Measurements from ENCODE around the gene ERVW-1.
"Not testable (repeated sequence)": the region's sequence is repeated elsewhere in the genome, so short reads cannot be mapped to it uniquely, and the experiment has no call there.

Gene ERVW-1

GRCh38 chr7:92483624-92484023 lies 5.9 kb upstream of the ERVW-1 start:
- H3K27me3 Mint-ChIP-seq, ATAC-seq, H3K4me1 Mint-ChIP-seq, H3K36me3 Mint-ChIP-seq, H3K4me3 Mint-ChIP-seq, H3K9me3 Mint-ChIP-seq, H3K27ac Mint-ChIP-seq: not testable (repeated sequence)

GRCh38 chr7:92479146-92479545 lies 1.4 kb upstream of the ERVW-1 start:
- ATAC-seq, H3K9me3 Mint-ChIP-seq, H3K4me3 Mint-ChIP-seq, H3K4me1 Mint-ChIP-seq, H3K27me3 Mint-ChIP-seq, H3K27ac Mint-ChIP-seq: not testable (repeated sequence)
- H3K36me3 Mint-ChIP-seq, result peaks cover 15% of the 10 kb centered on the region

DNA sequence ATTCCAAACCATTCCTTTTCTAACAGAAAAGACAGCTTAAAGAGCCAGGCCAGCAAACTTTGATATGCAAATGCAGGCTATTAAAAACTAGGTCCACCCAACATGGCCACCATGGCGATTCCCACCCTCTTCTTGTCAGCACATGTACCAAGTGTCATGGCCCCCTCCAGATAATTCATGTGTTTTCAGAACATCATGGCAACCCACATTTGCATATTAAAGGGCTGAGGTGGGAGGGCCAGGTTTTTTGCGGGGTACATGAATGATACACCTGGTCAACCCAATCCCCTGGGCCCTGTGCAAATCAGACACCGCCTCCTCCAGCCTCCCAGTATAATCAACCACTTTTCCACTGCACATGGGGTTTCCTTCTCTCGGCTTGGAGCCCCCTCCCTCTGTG lies 965 bp upstream of the ERVW-1 start:
- Mint-ChIP-seq H3K4me3 (no peak overlapping the region), H3K4me1 (no peaks in the 10 kb centered on the region), H3K36me3 (peaks cover 16% of the 10 kb centered on the region), H3K9me3 (no peaks in the 10 kb centered on the region), H3K27ac (no peak overlapping the region), H3K27me3 (no peaks in the 10 kb centered on the region)
- ATAC-seq, result no peak

- Mint-ChIP-seq H3K27me3 (no peaks in the 10 kb centered on the region), H3K4me1 (no peaks in the 10 kb centered on the region), H3K27ac (no peak overlapping the region), H3K9me3 (no peaks in the 10 kb centered on the region), H3K4me3 (no peak overlapping the region), H3K36me3 (peaks cover 16% of the 10 kb centered on the region)
- no peak for ATAC-seq
These were observed 349 bp upstream of the ERVW-1 start for GRCh38 chr7:92478095-92478494.

GRCh38 chr7:92475851-92476590 lies 1.7 kb downstream of the ERVW-1 start:
- H3K9me3 Mint-ChIP-seq, H3K4me3 Mint-ChIP-seq, ATAC-seq, H3K27me3 Mint-ChIP-seq, H3K27ac Mint-ChIP-seq, H3K4me1 Mint-ChIP-seq: not testable (repeated sequence)
- H3K36me3 Mint-ChIP-seq, result peaks cover 16% of the 10 kb centered on the region

DNA sequence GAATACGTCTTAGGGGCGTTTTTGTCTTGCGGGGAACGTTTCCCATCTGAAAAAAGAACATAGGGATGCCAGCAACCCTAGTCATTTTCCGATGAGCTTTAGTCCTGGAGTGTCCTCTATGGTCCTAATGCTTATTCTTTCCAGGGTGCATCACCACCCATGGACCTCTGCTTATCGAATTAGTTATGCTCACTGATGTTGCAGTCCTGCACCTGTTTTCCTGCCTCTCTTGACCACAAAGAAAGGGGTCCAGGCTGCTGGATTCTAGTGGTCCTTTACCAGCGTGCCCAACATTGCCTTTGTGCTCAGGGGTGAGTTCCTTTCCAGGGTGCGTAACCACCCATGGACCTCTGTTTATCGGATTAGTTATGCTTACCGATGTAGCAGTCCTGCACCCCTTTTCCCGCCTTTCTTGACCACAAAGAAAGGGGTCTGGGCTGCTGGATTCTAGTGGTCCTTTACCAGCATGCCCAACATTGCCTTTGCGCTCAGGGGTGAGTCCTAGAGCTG lies 2.4 kb downstream of the ERVW-1 start:
- not testable (repeated sequence) for H3K4me3 Mint-ChIP-seq, H3K4me1 Mint-ChIP-seq

GRCh38 chr7:92473989-92474388 lies 3.8 kb downstream of the ERVW-1 start:
- H3K4me3 Mint-ChIP-seq, H3K27ac Mint-ChIP-seq, ATAC-seq, H3K27me3 Mint-ChIP-seq, H3K9me3 Mint-ChIP-seq, H3K4me1 Mint-ChIP-seq: not testable (repeated sequence)
- peaks cover 23% of the 10 kb centered on the region for H3K36me3 Mint-ChIP-seq

More for the DNA sequence above, 2.4 kb downstream of the ERVW-1 start:
- H3K9me3 Mint-ChIP-seq, H3K27ac Mint-ChIP-seq, H3K27me3 Mint-ChIP-seq, ATAC-seq: not testable (repeated sequence)
- H3K36me3 Mint-ChIP-seq, result peaks cover 16% of the 10 kb centered on the region

- peaks cover 25% of the 10 kb centered on the region for H3K36me3 Mint-ChIP-seq
- H3K4me1 Mint-ChIP-seq, ATAC-seq, H3K27me3 Mint-ChIP-seq, H3K9me3 Mint-ChIP-seq, H3K27ac Mint-ChIP-seq, H3K4me3 Mint-ChIP-seq: not testable (repeated sequence)
These were observed 9.2 kb downstream of the ERVW-1 start for GRCh38 chr7:92468589-92468988.

DNA sequence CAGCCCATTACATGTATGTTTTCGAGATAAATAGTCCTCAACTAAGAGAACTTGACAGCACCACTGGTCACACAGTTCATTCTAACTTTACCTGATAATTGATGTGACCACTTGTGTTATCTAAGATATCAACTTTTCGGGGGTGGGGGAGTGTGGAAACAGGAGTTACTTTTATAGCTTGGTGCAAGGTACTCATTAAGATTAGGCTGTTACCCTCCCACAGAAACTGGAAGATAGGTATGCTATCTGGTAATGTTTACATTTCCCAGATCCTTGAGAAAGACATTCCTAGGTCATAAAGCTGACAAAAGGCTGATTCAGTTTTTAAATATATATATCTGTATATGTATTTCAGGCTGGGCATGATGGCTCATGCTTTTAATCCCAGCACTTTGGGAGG lies 11.1 kb downstream of the ERVW-1 start:
- no peaks in the 10 kb centered on the region for H3K4me1 Mint-ChIP-seq
- no peak for ATAC-seq
- no peak overlapping the region for H3K4me3 Mint-ChIP-seq
- no peak overlapping the region for H3K27ac Mint-ChIP-seq
- peaks cover 33% of the 10 kb centered on the region for H3K36me3 Mint-ChIP-seq
- H3K9me3 Mint-ChIP-seq, result peaks cover 6% of the 10 kb centered on the region
- no peaks in the 10 kb centered on the region for H3K27me3 Mint-ChIP-seq

DNA sequence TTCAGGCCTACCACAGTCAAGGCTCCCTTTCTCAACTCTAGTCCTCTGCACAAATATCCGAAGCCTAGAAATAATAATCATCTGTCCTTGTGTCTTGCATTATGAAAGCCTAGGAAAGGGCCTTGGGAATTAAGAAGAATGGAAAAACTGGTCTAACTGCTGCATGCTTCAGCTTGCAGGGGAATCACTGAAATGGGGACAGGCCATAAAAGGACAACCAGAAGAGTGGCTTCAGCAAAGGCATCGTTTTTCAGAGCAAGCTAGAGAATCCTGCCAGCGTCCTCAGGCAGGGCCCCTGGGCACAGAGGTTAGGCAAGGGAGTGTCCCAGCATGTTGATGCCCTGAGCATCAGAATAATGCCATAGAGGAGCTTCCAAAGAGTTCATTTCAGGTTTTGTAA lies 13.2 kb downstream of the ERVW-1 start:
- H3K36me3 Mint-ChIP-seq, result peaks cover 32% of the 10 kb centered on the region
- no peak overlapping the region for H3K4me3 Mint-ChIP-seq
- H3K9me3 Mint-ChIP-seq, result peaks cover 6% of the 10 kb centered on the region
- H3K27me3 Mint-ChIP-seq, result no peaks in the 10 kb centered on the region
- ATAC-seq, result no peak
- H3K4me1 Mint-ChIP-seq, result no peaks in the 10 kb centered on the region
- H3K27ac Mint-ChIP-seq, result no peak overlapping the region

GRCh38 chr7:92462560-92462959 lies 15.2 kb downstream of the ERVW-1 start:
- Mint-ChIP-seq H3K4me1 (no peaks in the 10 kb centered on the region), H3K4me3 (no peak overlapping the region), H3K9me3 (peaks cover 2% of the 10 kb centered on the region), H3K27me3 (no peaks in the 10 kb centered on the region), H3K36me3 (peaks cover 17% of the 10 kb centered on the region), H3K27ac (no peak overlapping the region)
- no peak for ATAC-seq

- Mint-ChIP-seq H3K9me3 (no peaks in the 10 kb centered on the region), H3K4me1 (no peaks in the 10 kb centered on the region), H3K27me3 (no peaks in the 10 kb centered on the region), H3K4me3 (no peak overlapping the region), H3K36me3 (peaks cover 19% of the 10 kb centered on the region), H3K27ac (no peak overlapping the region)
- ATAC-seq, result peak; percentile 57
These were observed 16.4 kb downstream of the ERVW-1 start for GRCh38 chr7:92461027-92462003.

GRCh38 chr7:92460510-92460909 lies 17.2 kb downstream of the ERVW-1 start:
- peaks cover 26% of the 10 kb centered on the region for H3K36me3 Mint-ChIP-seq
- ATAC-seq, result no peak
- no peak overlapping the region for H3K27ac Mint-ChIP-seq
- H3K4me3 Mint-ChIP-seq, result no peak overlapping the region
- no peaks in the 10 kb centered on the region for H3K4me1 Mint-ChIP-seq
- no peaks in the 10 kb centered on the region for H3K27me3 Mint-ChIP-seq
- no peaks in the 10 kb centered on the region for H3K9me3 Mint-ChIP-seq

GRCh38 chr7:92460109-92460508 lies 17.6 kb downstream of the ERVW-1 start:
- Mint-ChIP-seq H3K36me3 (peaks cover 26% of the 10 kb centered on the region), H3K4me1 (no peaks in the 10 kb centered on the region), H3K9me3 (no peaks in the 10 kb centered on the region), H3K4me3 (no peak overlapping the region), H3K27ac (no peak overlapping the region), H3K27me3 (no peaks in the 10 kb centered on the region)
- ATAC-seq, result no peak

GRCh38 chr7:92456236-92456635 lies 21.5 kb downstream of the ERVW-1 start:
- Mint-ChIP-seq H3K9me3 (no peaks in the 10 kb centered on the region), H3K27me3 (no peaks in the 10 kb centered on the region), H3K27ac (no peak overlapping the region), H3K4me1 (no peaks in the 10 kb centered on the region), H3K4me3 (no peak overlapping the region), H3K36me3 (peaks cover 37% of the 10 kb centered on the region)
- ATAC-seq, result no peak

All from stimulated activated memory B cell treated with anti-CD40 and anti-IgM and Interleukin-4, amounts not matched to agents 10 μg/mL and 1 μg/mL and 100 μg/mL, for 72 hours (primary cell).